GM23248 (cell line): ENCODE measurements around the gene DDR1. TPM values are rescaled to one million over a fixed set of nuclear protein-coding genes. Genes with fewer than 3 reads are reported as not detected.

Experiments used
- DNase-seq: peaks from one replicate; pipeline ENCODE4 v3.0.0-alpha.2; 2015
- H2AFZ ChIP-seq: fragments of 200-600 bp; sonication (generic); 2 replicates; pipeline ENCODE4 v1.6.1; 2016; ENCODE audit warnings: antibody characterized with exemption
- H3F3A ChIP-seq: fragments of 200-600 bp; sonication (generic); 2 replicates; pipeline ENCODE4 v1.6.1; 2016; ENCODE audit warnings: mild to moderate bottlenecking, antibody characterized with exemption, mixed run types; ENCODE audit not compliant: insufficient read depth
- H3K27ac ChIP-seq: fragments of 200-600 bp; sonication (generic); 2 replicates; pipeline ENCODE4 v1.5.1; 2016; ENCODE audit warnings: mild to moderate bottlenecking
- H3K27me3 ChIP-seq: fragments of 200-600 bp; sonication (generic); replicated peaks from 2 replicates; pipeline ENCODE4 v1.6.1; 2016; ENCODE audit warnings: mild to moderate bottlenecking; ENCODE audit not compliant: insufficient read depth
- H3K36me3 ChIP-seq: fragments of 200-600 bp; sonication (generic); 2 replicates; pipeline ENCODE4 v1.6.1; 2016; ENCODE audit warnings: low read depth, mild to moderate bottlenecking
- H3K4me1 ChIP-seq: fragments of 200-600 bp; sonication (generic); 2 replicates; pipeline ENCODE4 v1.6.1; 2016; ENCODE audit warnings: mild to moderate bottlenecking; ENCODE audit not compliant: insufficient read depth
- H3K4me2 ChIP-seq: fragments of 200-600 bp; sonication (generic); one replicate; pipeline ENCODE4 v1.6.1; 2016; ENCODE audit warnings: mild to moderate bottlenecking; ENCODE audit not compliant: unreplicated experiment
- H3K4me3 ChIP-seq: fragments of 200-600 bp; sonication (generic); 2 replicates; pipeline ENCODE4 v1.5.1; 2016; ENCODE audit warnings: mild to moderate bottlenecking
- H3K79me2 ChIP-seq: fragments of 200-600 bp; sonication (generic); 2 replicates; pipeline ENCODE4 v1.6.1; 2016; ENCODE audit warnings: mild to moderate bottlenecking; ENCODE audit not compliant: insufficient read depth
- H3K9ac ChIP-seq: fragments of 200-600 bp; sonication (generic); 2 replicates; pipeline ENCODE4 v1.6.1; 2016; ENCODE audit warnings: mild to moderate bottlenecking
- H3K9me2 ChIP-seq: fragments of 200-600 bp; sonication (generic); 2 replicates; pipeline ENCODE4 v1.6.1; 2016; ENCODE audit warnings: mixed run types, mild to moderate bottlenecking, moderate library complexity; ENCODE audit not compliant: insufficient read depth
- H3K9me3 ChIP-seq: fragments of 200-600 bp; sonication (generic); one replicate; pipeline ENCODE4 v1.6.1; 2017; ENCODE audit warnings: low read depth
- H4K20me1 ChIP-seq: fragments of 200-600 bp; sonication (generic); 2 replicates; pipeline ENCODE4 v1.6.0; 2016; ENCODE audit not compliant: insufficient read depth
- EZH2 ChIP-seq: fragments of 200-600 bp; sonication (generic); IDR thresholded peaks from 2 replicates; pipeline ENCODE4 v1.6.1; 2018; ENCODE audit warnings: antibody characterized with exemption, mild to moderate bottlenecking; ENCODE audit not compliant: insufficient read depth, poor library complexity, severe bottlenecking
- EZH2phosphoT487 ChIP-seq: fragments of 200-600 bp; sonication (generic); IDR thresholded peaks from 2 replicates; pipeline ENCODE4 v1.6.1; 2018; ENCODE audit warnings: antibody characterized with exemption, moderate library complexity, mild to moderate bottlenecking, low read depth; ENCODE audit not compliant: insufficient read depth
- WGBS, 2 experiments: methylation state at CpG; one replicate each; pipeline ENCODE4 v1.1.6; 2015 to 2017; ENCODE audit warnings: low lambda C conversion rate in 2 of 2, low coverage in 1 of 2; ENCODE audit errors: missing lambda C conversion rate in 2 of 2; 5-methylcytosine and 5-hydroxymethylcytosine counted together
- in situ Hi-C: fragments of 300-500 bp; cut with MboI; formaldehyde crosslinking; loops from 2 replicates; pipeline ENCODE4 v1.15.0; 2020
- polyA plus RNA-seq: library from polyadenylated mRNA; unstranded; fragments of >200 nt; fragmentation: Nextera tagmentation; extraction: Ambion mirVana; gene quantifications from 2 replicates; pipeline ENCODE4 v1.2.1, GENCODE V29; 2016
- total RNA-seq: library from RNA; depleted of rRNA; stranded (reverse); fragments of >200 nt; shearing (Covaris generic); gene quantifications from 2 replicates; pipeline ENCODE4 v1.2.3, GENCODE V29; 2014

Gene DDR1
- total and polyA plus RNA-seq, 2 experiments from 2014 or later, result 16.9 to 27.0 TPM

DNA sequence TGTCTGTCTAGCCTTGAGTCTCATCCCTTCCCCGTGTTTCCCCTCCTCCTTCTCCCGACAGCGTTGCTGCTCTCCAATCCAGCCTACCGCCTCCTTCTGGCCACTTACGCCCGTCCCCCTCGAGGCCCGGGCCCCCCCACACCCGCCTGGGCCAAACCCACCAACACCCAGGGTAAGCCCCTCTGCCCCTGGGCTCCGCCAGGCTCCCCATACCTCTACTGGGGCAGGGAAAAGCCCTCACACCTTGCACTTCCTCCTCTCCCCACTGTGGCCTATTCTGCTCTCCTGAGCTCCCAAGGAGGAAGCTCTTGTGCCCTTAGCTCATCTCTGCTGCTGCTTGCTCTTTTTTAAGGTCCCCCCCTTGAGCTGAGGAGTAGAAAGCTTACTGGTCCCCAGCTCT lies 11.0 kb downstream of the DDR1 start:
- no peak overlapping the region for H3K4me2 ChIP-seq
- peaks cover 2% of the 10 kb centered on the region; the same call in 1 of the 2 replicates for H3K79me2 ChIP-seq
- H3K27ac ChIP-seq, result no peak overlapping the region
- no peaks in the 10 kb centered on the region for H4K20me1 ChIP-seq
- H2AFZ ChIP-seq, result no peak overlapping the region
- TF ChIP-seq EZH2phosphoT487 (no peak), EZH2 (no peak)
- H3K9ac ChIP-seq, result no peak overlapping the region
- H3K27me3 ChIP-seq, result no peaks in the 10 kb centered on the region
- DNase-seq, result no peak
- no peaks in the 10 kb centered on the region for H3K36me3 ChIP-seq
- H3K4me3 ChIP-seq, result no peak overlapping the region
- H3K9me2 ChIP-seq, result no peaks in the 10 kb centered on the region
- in situ Hi-C loops, result no loop called here
- H3K4me1 ChIP-seq, result no peaks in the 10 kb centered on the region
- WGBS, 2 experiments, result 81 to 85% methylated on average over 4 to 10 of the region's 10 CpGs
- H3F3A ChIP-seq, result no peaks in the 10 kb centered on the region
- no peaks in the 10 kb centered on the region for H3K9me3 ChIP-seq

DNA sequence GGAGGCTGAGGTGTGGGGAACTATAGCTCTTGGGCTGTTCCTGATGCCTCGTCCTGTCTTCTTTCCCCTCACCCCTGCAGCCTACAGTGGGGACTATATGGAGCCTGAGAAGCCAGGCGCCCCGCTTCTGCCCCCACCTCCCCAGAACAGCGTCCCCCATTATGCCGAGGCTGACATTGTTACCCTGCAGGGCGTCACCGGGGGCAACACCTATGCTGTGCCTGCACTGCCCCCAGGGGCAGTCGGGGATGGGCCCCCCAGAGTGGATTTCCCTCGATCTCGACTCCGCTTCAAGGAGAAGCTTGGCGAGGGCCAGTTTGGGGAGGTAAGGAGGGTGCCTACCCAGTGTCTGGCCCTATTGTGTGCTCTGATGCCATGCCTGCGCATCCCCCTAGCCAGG lies 12.2 kb downstream of the DDR1 start:
- no peaks in the 10 kb centered on the region for H3K9me3 ChIP-seq
- in situ Hi-C loops, result no loop called here
- H3K27me3 ChIP-seq, result no peaks in the 10 kb centered on the region
- H3K9ac ChIP-seq, result no peak overlapping the region
- H3F3A ChIP-seq, result no peaks in the 10 kb centered on the region
- H3K4me1 ChIP-seq, result no peaks in the 10 kb centered on the region
- no peaks in the 10 kb centered on the region for H3K36me3 ChIP-seq
- WGBS, 2 experiments, result 92 to 94% methylated on average over 12 to 13 of the region's 13 CpGs
- no peak for TF ChIP-seq EZH2phosphoT487
- TF ChIP-seq EZH2, result no peak
- H3K4me3 ChIP-seq, result no peak overlapping the region
- no peak for DNase-seq
- no peak overlapping the region for H3K4me2 ChIP-seq
- no peaks in the 10 kb centered on the region for H3K9me2 ChIP-seq
- H3K27ac ChIP-seq, result no peak overlapping the region
- no peaks in the 10 kb centered on the region for H4K20me1 ChIP-seq
- H2AFZ ChIP-seq, result no peak overlapping the region
- H3K79me2 ChIP-seq, result no peaks in the 10 kb centered on the region

DNA sequence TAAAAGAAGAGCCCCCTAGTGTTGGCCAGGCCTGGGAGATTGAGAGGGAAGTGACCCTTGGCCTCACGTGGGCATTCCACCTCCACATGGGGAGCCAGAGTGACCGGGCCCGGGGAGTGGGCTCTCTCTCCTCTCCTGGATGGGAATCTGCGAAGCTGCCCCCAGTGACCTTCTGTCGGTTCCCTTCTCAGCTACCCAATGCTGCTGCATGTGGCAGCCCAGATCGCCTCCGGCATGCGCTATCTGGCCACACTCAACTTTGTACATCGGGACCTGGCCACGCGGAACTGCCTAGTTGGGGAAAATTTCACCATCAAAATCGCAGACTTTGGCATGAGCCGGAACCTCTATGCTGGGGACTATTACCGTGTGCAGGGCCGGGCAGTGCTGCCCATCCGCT lies 13.6 kb downstream of the DDR1 start:
- TF ChIP-seq EZH2phosphoT487 (no peak), EZH2 (no peak)
- no peaks in the 10 kb centered on the region for H3K9me3 ChIP-seq
- no peak for DNase-seq
- H3K79me2 ChIP-seq, result no peaks in the 10 kb centered on the region
- no peaks in the 10 kb centered on the region for H3F3A ChIP-seq
- 94 to 95% methylated on average over 15 to 16 of the region's 16 CpGs for WGBS, 2 experiments
- H3K36me3 ChIP-seq, result no peaks in the 10 kb centered on the region
- H4K20me1 ChIP-seq, result no peaks in the 10 kb centered on the region
- no peak overlapping the region for H3K4me2 ChIP-seq
- no peak overlapping the region for H3K9ac ChIP-seq
- in situ Hi-C loops, result no loop called here
- no peak overlapping the region for H3K4me3 ChIP-seq
- H3K27me3 ChIP-seq, result no peaks in the 10 kb centered on the region
- no peak overlapping the region for H3K27ac ChIP-seq
- H2AFZ ChIP-seq, result no peak overlapping the region
- H3K9me2 ChIP-seq, result no peaks in the 10 kb centered on the region
- no peaks in the 10 kb centered on the region for H3K4me1 ChIP-seq

DNA sequence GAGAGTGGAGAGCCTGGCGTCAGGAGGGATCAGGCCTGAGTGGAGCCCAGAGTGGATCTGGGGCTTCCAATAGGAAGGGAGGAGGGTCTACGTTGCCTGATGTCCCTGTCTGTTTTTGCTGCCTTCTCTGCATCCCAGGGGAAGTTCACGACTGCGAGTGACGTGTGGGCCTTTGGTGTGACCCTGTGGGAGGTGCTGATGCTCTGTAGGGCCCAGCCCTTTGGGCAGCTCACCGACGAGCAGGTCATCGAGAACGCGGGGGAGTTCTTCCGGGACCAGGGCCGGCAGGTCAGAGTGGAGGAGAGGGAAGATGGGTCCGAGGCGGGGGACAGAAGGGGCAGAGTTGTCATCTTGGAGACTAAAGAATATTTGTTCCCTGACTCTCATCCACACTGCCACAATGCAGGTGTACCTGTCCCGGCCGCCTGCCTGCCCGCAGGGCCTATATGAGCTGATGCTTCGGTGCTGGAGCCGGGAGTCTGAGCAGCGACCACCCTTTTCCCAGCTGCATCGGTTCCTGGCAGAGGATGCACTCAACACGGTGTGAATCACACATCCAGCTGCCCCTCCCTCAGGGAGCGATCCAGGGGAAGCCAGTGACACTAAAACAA lies 14.5 kb downstream of the DDR1 start:
- Histone ChIP-seq H3K4me2 (no peak overlapping the region), H3K9me3 (no peaks in the 10 kb centered on the region), H2AFZ (no peak overlapping the region), H3K4me3 (no peak overlapping the region), H3K4me1 (no peaks in the 10 kb centered on the region), H3K79me2 (no peaks in the 10 kb centered on the region), H3K36me3 (no peaks in the 10 kb centered on the region), H3K9me2 (no peaks in the 10 kb centered on the region), H3K9ac (no peak overlapping the region), H4K20me1 (no peaks in the 10 kb centered on the region), H3K27ac (no peak overlapping the region), H3F3A (no peaks in the 10 kb centered on the region), H3K27me3 (no peaks in the 10 kb centered on the region)
- WGBS, 2 experiments, result 79 to 80% methylated on average over 23 of the region's 23 CpGs
- in situ Hi-C loops, result no loop called here
- TF ChIP-seq EZH2, result no peak
- no peak for TF ChIP-seq EZH2phosphoT487
- DNase-seq, result no peak

DNA sequence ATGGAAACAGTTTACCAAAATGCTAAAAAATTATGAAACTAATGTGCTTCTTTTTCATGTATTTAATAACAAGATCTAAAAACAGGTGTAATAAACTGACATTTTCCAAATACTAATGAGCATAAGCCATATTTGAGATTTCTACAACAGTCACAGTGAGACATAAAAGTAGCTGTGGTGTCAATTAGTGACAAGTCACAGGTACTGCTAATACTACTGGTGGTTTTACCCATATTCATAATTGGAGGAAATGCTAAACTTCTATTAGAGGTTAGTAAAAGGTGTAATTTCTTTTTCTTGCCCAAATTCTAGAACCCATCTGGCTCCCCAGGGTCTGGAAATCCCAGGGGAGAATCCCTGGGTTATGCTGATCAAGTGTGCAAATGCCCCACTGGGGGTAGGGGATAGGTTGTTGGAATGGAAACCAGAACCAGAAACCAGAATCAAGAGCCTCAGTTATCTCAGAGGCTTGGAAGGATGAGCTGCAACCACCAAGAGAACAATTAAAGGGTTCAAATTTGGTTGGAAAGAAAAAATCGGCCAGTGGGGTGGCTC lies 16.6 kb downstream of the DDR1 start:
- Histone ChIP-seq H3K4me1 (no peaks in the 10 kb centered on the region), H4K20me1 (no peaks in the 10 kb centered on the region), H3K27ac (no peak overlapping the region), H3K9me3 (no peaks in the 10 kb centered on the region), H3K4me3 (no peak overlapping the region), H3K9ac (no peak overlapping the region), H3K9me2 (no peaks in the 10 kb centered on the region), H3K27me3 (no peaks in the 10 kb centered on the region), H3K4me2 (no peak overlapping the region), H3K36me3 (no peaks in the 10 kb centered on the region), H3F3A (0 out of 2 replicates have a peak, but pooled peaks cover 1% of the 10 kb centered on the region), H2AFZ (no peak overlapping the region), H3K79me2 (no peaks in the 10 kb centered on the region)
- 88 to 100% methylated on average over 1 of the region's 1 CpG for WGBS, 2 experiments
- DNase-seq, result no peak
- in situ Hi-C loops, result no loop called here
- no peak for TF ChIP-seq EZH2
- TF ChIP-seq EZH2phosphoT487, result no peak
